GM19043 (cell line): Measurements from ENCODE around the gene FOXL3.
"Not testable (repeated sequence)": the region's sequence is repeated elsewhere in the genome, so short reads cannot be mapped to it uniquely, and the experiment has no call there.

ENCODE experiments used
- ATAC-seq: cut with Tn5 transposase; IDR thresholded peaks from one replicate; pipeline ENCODE4 v1.9.1; 2021; ENCODE audit warnings: low read depth; ENCODE audit not compliant: unreplicated experiment

Gene FOXL3

GRCh38 chr7:335358-336148, 45.6 kb downstream of the FOXL3 start:
- no peak for ATAC-seq

- not testable (repeated sequence) for ATAC-seq
Measured at GRCh38 chr7:336149-336533, 46.2 kb downstream of the FOXL3 start.

- no peak for ATAC-seq
Measured at GRCh38 chr7:336810-337566, 47.0 kb downstream of the FOXL3 start.

- ATAC-seq = no peak
Measured at GRCh38 chr7:337567-337951, 47.6 kb downstream of the FOXL3 start.

GRCh38 chr7:338295-339061, 48.5 kb downstream of the FOXL3 start:
- no peak for ATAC-seq

GRCh38 chr7:339062-339342, 49.0 kb downstream of the FOXL3 start:
- no peak for ATAC-seq

- ATAC-seq = no peak
Measured at GRCh38 chr7:339696-340095, 49.7 kb downstream of the FOXL3 start.

GRCh38 chr7:340200-340937, 50.4 kb downstream of the FOXL3 start:
- ATAC-seq = no peak
